Bronchial epithelial cell (primary cell): ENCODE data around the gene XRN2. TPM values are rescaled to one million over a fixed set of nuclear protein-coding genes. Genes with fewer than 3 reads are reported as not detected.

Experiments used
- DNase-seq: peaks from one replicate; pipeline ENCODE4 v3.0.0-alpha.2; 2010; ENCODE audit warnings: low read depth
- FAIRE-seq: peaks from 2 replicates; lab custom pipeline; 2011; peaks lifted over from hg19 to GRCh38; lab: Jason Lieb, UNC
- H3K27me3 ChIP-seq: 2 replicates; pipeline ENCODE4 v1.5.1; 2011; ENCODE audit warnings: low read length; ENCODE audit not compliant: control insufficient read depth, insufficient read depth
- H3K36me3 ChIP-seq: 2 replicates; pipeline ENCODE4 v1.5.1; 2011; ENCODE audit warnings: low read length; ENCODE audit not compliant: control insufficient read depth, insufficient read depth
- H3K4me3 ChIP-seq: 2 replicates; pipeline ENCODE4 v1.5.1; 2011; ENCODE audit warnings: mild to moderate bottlenecking, low read depth, low read length, control low read depth
- total RNA-seq: library from RNA; depleted of rRNA; stranded (reverse); fragments of >200 nt; gene quantifications from 2 replicates; pipeline ENCODE4 v1.2.1, GENCODE V29; 2014
- TF ChIP-seq, protein P1 (sequence below): IDR thresholded peaks from 2 replicates; pipeline ENCODE4 v1.5.1; 2011; ENCODE audit warnings: mild to moderate bottlenecking, moderate library complexity, low read length, control low read depth, inconsistent platforms; ENCODE audit not compliant: insufficient read depth, severe bottlenecking

Gene XRN2
- total RNA-seq, 1 donor from 2014 or later = 78.2 TPM

GRCh38 chr20:21437248-21437647, 134.1 kb downstream of the XRN2 start:
- Histone ChIP-seq H3K27me3 (no peaks in the 10 kb centered on the region), H3K4me3 (no peak overlapping the region), H3K36me3 (no peaks in the 10 kb centered on the region)
- no peak for FAIRE-seq
- TF ChIP-seq, protein P1, sequence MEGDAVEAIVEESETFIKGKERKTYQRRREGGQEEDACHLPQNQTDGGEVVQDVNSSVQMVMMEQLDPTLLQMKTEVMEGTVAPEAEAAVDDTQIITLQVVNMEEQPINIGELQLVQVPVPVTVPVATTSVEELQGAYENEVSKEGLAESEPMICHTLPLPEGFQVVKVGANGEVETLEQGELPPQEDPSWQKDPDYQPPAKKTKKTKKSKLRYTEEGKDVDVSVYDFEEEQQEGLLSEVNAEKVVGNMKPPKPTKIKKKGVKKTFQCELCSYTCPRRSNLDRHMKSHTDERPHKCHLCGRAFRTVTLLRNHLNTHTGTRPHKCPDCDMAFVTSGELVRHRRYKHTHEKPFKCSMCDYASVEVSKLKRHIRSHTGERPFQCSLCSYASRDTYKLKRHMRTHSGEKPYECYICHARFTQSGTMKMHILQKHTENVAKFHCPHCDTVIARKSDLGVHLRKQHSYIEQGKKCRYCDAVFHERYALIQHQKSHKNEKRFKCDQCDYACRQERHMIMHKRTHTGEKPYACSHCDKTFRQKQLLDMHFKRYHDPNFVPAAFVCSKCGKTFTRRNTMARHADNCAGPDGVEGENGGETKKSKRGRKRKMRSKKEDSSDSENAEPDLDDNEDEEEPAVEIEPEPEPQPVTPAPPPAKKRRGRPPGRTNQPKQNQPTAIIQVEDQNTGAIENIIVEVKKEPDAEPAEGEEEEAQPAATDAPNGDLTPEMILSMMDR = no peak
- no peak for DNase-seq

- H3K27me3 ChIP-seq = no peaks in the 10 kb centered on the region
- TF ChIP-seq, protein P1 = no peak
- H3K4me3 ChIP-seq = no peak overlapping the region
- FAIRE-seq = no peak
- DNase-seq = no peak
- H3K36me3 ChIP-seq = no peaks in the 10 kb centered on the region
Measured at GRCh38 chr20:21437816-21438215, 134.7 kb downstream of the XRN2 start.

Other genes starting within 250 kb of the XRN2 start
- not detected in 2 replicates for gene LINC00237, start 197.0 kb upstream of the XRN2 start, total RNA-seq
- gene KIZ, start 177.2 kb upstream of the XRN2 start, total RNA-seq = 12.9 and 37.4 TPM in 2 replicates
- not detected in 2 replicates for gene NKX2-4, start 94.2 kb downstream of the XRN2 start, total RNA-seq
- not detected in 2 replicates for gene NKX2-2, start 210.7 kb downstream of the XRN2 start, total RNA-seq